Activated CD4-positive, alpha-beta memory T cell treated with anti-CD3 and anti-CD28 coated beads for 36 hours (primary cell): ENCODE data around the gene CCDC171. TPM values are rescaled to one million over a fixed set of nuclear protein-coding genes. Genes with fewer than 3 reads are reported as not detected.

Experiments used
- CTCF ChIA-PET: fragments of 350-600 bp; sonication (Branson Sonifier 250); formaldehyde crosslinking; loops from one replicate; lab custom pipeline; 2021; ENCODE audit warnings: antibody characterized with exemption, inconsistent platforms; lab: Charles Lee
- POLR2A ChIA-PET: fragments of 350-600 bp; sonication (Branson Sonifier 250); formaldehyde crosslinking; loops from one replicate; lab custom pipeline; 2021; ENCODE audit warnings: antibody characterized with exemption; lab: Charles Lee
- DNase-seq: peaks from one replicate; pipeline ENCODE4 v3.0.0-alpha.2; 2020
- H3K27ac Mint-ChIP-seq: one replicate; pipeline ENCODE4 v1.8.0; 2021; ENCODE audit warnings: mixed read lengths
- H3K27me3 Mint-ChIP-seq: one replicate; pipeline ENCODE4 v1.8.0; 2021; ENCODE audit warnings: mixed read lengths
- H3K36me3 Mint-ChIP-seq: one replicate; pipeline ENCODE4 v1.8.0; 2021; ENCODE audit warnings: mixed read lengths
- H3K4me1 Mint-ChIP-seq: one replicate; pipeline ENCODE4 v1.8.0; 2021; ENCODE audit warnings: low read depth, mixed read lengths
- H3K4me3 Mint-ChIP-seq: one replicate; pipeline ENCODE4 v1.8.0; 2021; ENCODE audit warnings: mild to moderate bottlenecking, mixed read lengths
- H3K9me3 Mint-ChIP-seq: one replicate; pipeline ENCODE4 v1.8.0; 2021; ENCODE audit warnings: mixed read lengths
- intact Hi-C: fragments of 100-400 bp; cut with micrococcal nuclease; formaldehyde crosslinking; loops from one replicate; pipeline ENCODE4 v1.15.1; 2023
- total RNA-seq, 2 experiments: library from RNA; stranded (reverse); gene quantifications; one replicate each; pipeline ENCODE4 v1.2.3, GENCODE V29; 2021

Gene CCDC171
- 1 to 10 TPM; 2.5 to 2.7 TPM for total RNA-seq

DNA sequence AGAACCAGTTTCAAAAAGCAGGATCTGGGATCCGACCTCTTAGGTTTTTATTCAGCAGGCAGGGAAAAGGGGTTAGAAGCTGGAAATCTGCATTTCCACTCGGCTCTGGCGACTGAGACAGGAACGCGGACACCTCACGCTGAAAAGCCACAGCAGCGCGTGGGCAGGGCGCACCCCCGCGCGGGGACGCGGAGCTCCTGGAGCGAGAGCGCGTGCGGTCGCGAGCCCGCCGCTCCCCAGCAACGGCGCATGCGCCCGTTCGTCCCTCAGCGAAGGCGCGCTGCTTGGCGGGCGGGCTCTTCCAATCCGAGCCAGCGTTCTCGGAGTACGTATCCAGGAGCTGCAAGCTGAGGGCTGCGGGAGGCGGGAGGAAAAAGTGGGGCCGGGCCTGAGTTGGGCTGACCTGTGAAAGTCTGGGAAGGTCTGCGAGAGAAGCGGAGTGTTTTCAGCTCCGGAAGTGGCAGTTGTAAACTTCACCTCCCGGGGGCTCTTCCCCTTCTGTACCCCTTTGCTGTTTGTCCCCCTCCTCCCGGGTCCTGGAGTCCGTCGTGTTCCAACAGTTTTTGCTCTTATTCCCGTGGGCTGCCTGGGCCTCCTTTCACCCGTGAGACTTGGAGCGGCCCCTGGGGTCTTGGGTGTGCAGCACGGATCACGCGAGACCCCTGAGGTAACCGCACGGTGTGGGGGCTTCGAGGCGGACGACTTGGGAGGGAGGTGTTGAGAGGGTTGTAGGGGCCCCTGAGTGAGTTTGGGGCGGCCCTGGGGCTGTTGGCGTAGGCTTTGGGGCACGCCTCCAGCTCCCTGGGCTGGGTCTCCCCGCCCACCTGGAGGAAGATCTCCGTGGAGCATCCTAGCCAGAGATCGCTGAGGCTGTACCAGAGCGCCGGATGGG lies at the start of gene CCDC171:
Gene CCDC171 (plus strand): TSS at position 408 of the 892 bp plus-strand sequence. CDS start 11,046 bp downstream, outside the sequence.
- intact Hi-C loops, result loop anchor here (1.0 to 5.0 kb wide), 7 partner anchors 42 to 254 kb away; partner anchors contain the start of gene SNAPC3
- H3K27ac Mint-ChIP-seq, result peak within 1 kb of the TSS; percentile 61
- ChIA-PET POLR2A (interaction anchor here (0.8 to 2.5 kb wide), 3 partner anchors 12 to 246 kb away, joined by 3 to 30 read pairs (median 5); partner anchors contain the start of genes PSIP1 and TTC39B), CTCF (interaction anchor here (0.7 to 2.1 kb wide), 9 partner anchors 19 to 340 kb away, joined by 3 to 30 read pairs (median 3); partner anchors contain the start of genes PSIP1 and SNAPC3)
- peak; percentile 92 for DNase-seq
- no peaks in the 10 kb centered on the region for H3K9me3 Mint-ChIP-seq
- H3K36me3 Mint-ChIP-seq, result peaks cover 4% of the 10 kb centered on the region
- H3K27me3 Mint-ChIP-seq, result no peaks in the 10 kb centered on the region
- H3K4me3 Mint-ChIP-seq, result peak within 1 kb of the TSS; percentile 79
- H3K4me1 Mint-ChIP-seq, result peaks cover 11% of the 10 kb centered on the region

DNA sequence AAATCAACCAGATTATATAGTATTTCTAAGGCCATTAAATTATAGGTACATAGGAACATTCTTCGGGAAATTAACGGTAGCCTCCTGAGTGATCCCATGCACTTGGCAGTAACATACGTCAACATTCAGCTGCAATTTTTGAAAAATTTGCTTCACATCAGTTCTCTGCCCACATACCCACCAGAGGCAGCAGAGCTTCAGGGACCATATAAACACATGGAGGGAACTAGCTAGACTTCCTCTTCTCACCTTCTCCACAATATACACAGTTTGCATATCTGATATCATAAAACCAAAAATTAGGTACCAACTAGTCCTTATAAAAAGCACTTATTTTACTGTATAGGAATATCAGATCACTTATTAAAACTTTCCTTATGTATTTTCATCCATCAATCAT lies 46.9 kb upstream of the CCDC171 start:
- CTCF ChIA-PET, result interaction anchor here (1.1 kb wide), 1 partner anchor 27 kb away, joined by 4 read pairs; no protein-coding TSS in a partner anchor
- POLR2A ChIA-PET, result interaction anchor here (0.7 kb wide), 1 partner anchor 24 kb away, joined by 3 read pairs; no protein-coding TSS in a partner anchor
- intact Hi-C loops, result no loop called here
- H3K4me3 Mint-ChIP-seq, result no peak overlapping the region
- peaks cover 59% of the 10 kb centered on the region for H3K4me1 Mint-ChIP-seq
- H3K36me3 Mint-ChIP-seq, result peaks cover 55% of the 10 kb centered on the region
- H3K9me3 Mint-ChIP-seq, result no peaks in the 10 kb centered on the region
- H3K27me3 Mint-ChIP-seq, result no peaks in the 10 kb centered on the region
- H3K27ac Mint-ChIP-seq, result no peak overlapping the region
- DNase-seq, result no peak

DNA sequence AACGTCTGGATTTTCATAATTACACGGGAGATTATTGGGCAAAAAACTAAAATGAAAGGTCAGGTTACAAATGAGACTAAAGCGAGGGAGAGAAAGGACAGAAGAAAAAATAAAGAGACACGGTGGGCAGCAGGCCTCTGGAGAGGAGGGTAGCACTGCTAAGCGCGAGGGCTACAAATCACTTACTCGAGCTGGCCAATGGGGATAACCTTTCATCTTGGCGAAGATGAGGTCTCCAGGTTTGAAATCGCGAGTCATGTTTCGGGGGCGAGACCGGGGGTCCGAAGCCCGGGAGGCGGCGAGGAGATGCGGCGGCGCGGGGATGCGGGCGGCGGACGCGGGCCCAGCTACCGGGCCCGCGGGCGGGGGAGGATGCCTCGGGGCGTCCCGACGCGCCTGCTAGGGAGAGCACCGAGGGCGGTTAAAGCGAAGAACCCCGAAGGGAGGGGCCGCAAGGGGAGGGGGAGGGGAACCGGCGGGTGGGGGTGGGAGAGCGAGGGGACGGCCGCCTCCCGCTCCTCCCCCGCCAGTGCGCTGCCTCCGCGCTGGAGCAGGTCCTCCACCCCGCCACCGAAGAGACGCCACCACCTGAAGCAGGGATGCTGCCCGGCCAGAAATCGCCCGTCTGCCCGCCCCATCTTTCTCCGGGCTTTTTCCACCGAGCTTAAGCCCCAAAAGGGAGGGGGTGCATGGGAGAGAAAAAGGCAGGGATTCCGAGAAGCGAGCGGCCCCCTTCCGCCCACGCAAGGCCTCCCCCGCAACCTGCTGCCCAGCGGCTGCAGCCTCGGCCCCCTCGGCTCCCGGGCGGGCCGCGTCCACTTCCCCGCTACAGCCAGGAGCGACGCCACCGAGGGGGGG lies 42.7 kb upstream of the CCDC171 start:
- CTCF ChIA-PET, result interaction anchor here (0.7 to 2.2 kb wide), 4 partner anchors 21 to 96 kb away, joined by 3 to 13 read pairs (median 4); partner anchors contain the start of gene CCDC171
- peaks cover 40% of the 10 kb centered on the region for H3K36me3 Mint-ChIP-seq
- H3K4me1 Mint-ChIP-seq, result peaks cover 54% of the 10 kb centered on the region
- POLR2A ChIA-PET, result interaction anchor here (1.1 to 3.2 kb wide), 8 partner anchors 9 to 289 kb away, joined by 3 to 30 read pairs (median 8); partner anchors contain the start of genes CCDC171 and SNAPC3
- peak overlapping the region; percentile 100 for H3K27ac Mint-ChIP-seq
- H3K27me3 Mint-ChIP-seq, result no peaks in the 10 kb centered on the region
- intact Hi-C loops, result loop anchor here (2.0 to 10.0 kb wide), 4 partner anchors 23 to 1185 kb away; no protein-coding TSS in a partner anchor
- peak overlapping the region; percentile 88 for H3K4me3 Mint-ChIP-seq
- no peaks in the 10 kb centered on the region for H3K9me3 Mint-ChIP-seq
- DNase-seq, result peak; percentile 77

DNA sequence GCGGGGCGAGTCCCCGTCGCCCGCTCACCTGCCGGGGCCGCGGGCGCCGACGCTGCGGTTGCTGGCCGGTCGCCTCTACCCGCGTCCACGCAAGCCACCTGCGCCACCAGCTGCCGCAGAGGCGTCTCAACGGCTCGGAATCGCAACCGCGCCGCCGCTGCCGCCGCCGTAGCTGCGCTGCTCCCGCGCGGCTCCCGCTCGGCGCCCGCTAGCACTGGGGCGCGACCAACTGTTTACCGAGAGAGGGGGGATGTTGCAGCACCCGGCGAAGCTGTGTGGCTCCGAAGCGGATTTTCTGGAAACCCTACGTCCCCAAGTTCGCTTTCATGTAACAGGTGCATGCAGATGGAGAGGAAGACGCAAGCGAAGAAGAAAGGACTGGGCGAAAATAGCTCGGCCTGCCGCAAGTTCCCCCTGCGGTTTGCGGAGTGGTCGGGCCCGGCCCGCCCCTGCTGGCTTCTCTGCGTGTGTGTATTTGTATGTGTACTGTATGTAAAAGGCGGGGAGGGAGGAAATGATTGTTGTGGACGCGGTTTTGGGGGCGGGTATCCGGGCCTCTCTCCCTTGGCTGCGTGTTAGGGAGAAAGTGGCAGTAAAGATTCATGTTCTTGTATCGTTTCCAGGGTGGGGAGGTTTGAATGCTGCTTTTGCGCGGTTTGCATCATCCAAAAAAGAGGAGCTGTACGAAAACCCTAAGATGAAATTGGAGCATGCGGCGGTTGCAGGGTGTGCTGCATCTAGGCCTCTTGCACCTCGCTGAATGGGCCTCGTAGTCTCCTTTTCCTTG lies 41.9 kb upstream of the CCDC171 start, which contains the start of gene PSIP1:
Gene PSIP1 (minus strand): TSS at position 182 of the 787 bp plus-strand sequence. CDS start 782 bp downstream, outside the sequence.
- POLR2A ChIA-PET, result interaction anchor here (0.7 to 3.2 kb wide), 14 partner anchors 10 to 303 kb away, joined by 3 to 30 read pairs (median 4); partner anchors contain the start of genes CCDC171 and SNAPC3
- H3K4me3 Mint-ChIP-seq, result peak within 1 kb of the TSS; percentile 88
- H3K36me3 Mint-ChIP-seq, result peaks cover 37% of the 10 kb centered on the region
- peak within 1 kb of the TSS; percentile 100 for H3K27ac Mint-ChIP-seq
- intact Hi-C loops, result loop anchor here (1.0 to 10.0 kb wide), 7 partner anchors 22 to 1186 kb away; partner anchors contain the start of gene SNAPC3
- CTCF ChIA-PET, result interaction anchor here (0.8 to 2.6 kb wide), 6 partner anchors 10 to 95 kb away, joined by 3 to 13 read pairs (median 4); partner anchors contain the start of genes CCDC171 and SNAPC3
- no peaks in the 10 kb centered on the region for H3K27me3 Mint-ChIP-seq
- H3K9me3 Mint-ChIP-seq, result no peaks in the 10 kb centered on the region
- peaks cover 50% of the 10 kb centered on the region for H3K4me1 Mint-ChIP-seq
- DNase-seq, result peak; percentile 94

DNA sequence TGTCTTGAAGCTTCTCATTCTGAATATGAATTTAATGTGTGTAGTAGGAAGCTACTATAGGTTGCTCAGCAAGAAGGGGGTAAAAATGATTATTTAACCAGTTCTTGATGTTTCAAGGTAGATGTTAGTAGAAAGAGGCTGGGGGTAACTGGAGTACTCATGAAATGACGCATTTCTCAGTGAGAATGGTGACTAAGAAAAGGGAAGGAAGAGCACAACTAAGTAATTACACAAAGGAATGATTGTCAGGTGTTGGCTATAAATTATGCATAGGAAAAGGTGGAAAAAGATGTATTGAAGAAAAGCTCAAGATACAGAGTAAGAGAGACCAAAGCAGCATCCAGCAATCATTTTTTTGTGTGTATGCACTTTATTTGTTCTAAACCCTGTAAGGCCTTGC lies 40.6 kb upstream of the CCDC171 start:
- Mint-ChIP-seq H3K4me1 (peaks cover 38% of the 10 kb centered on the region), H3K9me3 (no peaks in the 10 kb centered on the region), H3K27ac (peak overlapping the region; percentile 49), H3K36me3 (peaks cover 25% of the 10 kb centered on the region), H3K27me3 (no peaks in the 10 kb centered on the region), H3K4me3 (peak overlapping the region; percentile 8)
- DNase-seq, result no peak
- CTCF ChIA-PET, result interaction anchor here (0.8 to 2.6 kb wide), 6 partner anchors 11 to 89 kb away, joined by 3 to 13 read pairs (median 5); partner anchors contain the start of genes CCDC171 and SNAPC3
- intact Hi-C loops, result loop anchor here (10.0 kb wide), 1 partner anchor 1187 kb away; no protein-coding TSS in a partner anchor
- POLR2A ChIA-PET, result interaction anchor here (1.1 to 3.2 kb wide), 3 partner anchors 24 to 45 kb away, joined by 3 to 30 read pairs (median 5); partner anchors contain the start of gene CCDC171

- H3K4me1 Mint-ChIP-seq, result peaks cover 36% of the 10 kb centered on the region
- no peak overlapping the region for H3K27ac Mint-ChIP-seq
- POLR2A ChIA-PET, result interaction anchor here (1.2 to 3.2 kb wide), 2 partner anchors 25 to 40 kb away, joined by 3 to 30 read pairs; partner anchors contain the start of gene CCDC171
- H3K27me3 Mint-ChIP-seq, result no peaks in the 10 kb centered on the region
- DNase-seq, result no peak
- CTCF ChIA-PET, result interaction anchor here (0.9 to 2.6 kb wide), 6 partner anchors 20 to 90 kb away, joined by 3 to 13 read pairs (median 5); partner anchors contain the start of genes CCDC171 and SNAPC3
- intact Hi-C loops, result loop anchor here (10.0 kb wide), 1 partner anchor 1188 kb away; no protein-coding TSS in a partner anchor
- no peak overlapping the region for H3K4me3 Mint-ChIP-seq
- H3K9me3 Mint-ChIP-seq, result no peaks in the 10 kb centered on the region
- peaks cover 21% of the 10 kb centered on the region for H3K36me3 Mint-ChIP-seq
Observed at GRCh38 chr9:15512889-15513288, 40.0 kb upstream of the CCDC171 start.

GRCh38 chr9:15513335-15513734 lies 39.5 kb upstream of the CCDC171 start:
- CTCF ChIA-PET, result interaction anchor here (1.0 to 2.6 kb wide), 3 partner anchors 20 to 43 kb away, joined by 3 to 5 read pairs (median 5); no protein-coding TSS in a partner anchor
- peaks cover 18% of the 10 kb centered on the region for H3K36me3 Mint-ChIP-seq
- no peaks in the 10 kb centered on the region for H3K27me3 Mint-ChIP-seq
- DNase-seq, result peak; percentile 16
- peaks cover 31% of the 10 kb centered on the region for H3K4me1 Mint-ChIP-seq
- intact Hi-C loops, result loop anchor here (10.0 kb wide), 1 partner anchor 1189 kb away; no protein-coding TSS in a partner anchor
- H3K27ac Mint-ChIP-seq, result no peak overlapping the region
- POLR2A ChIA-PET, result interaction anchor here (1.2 kb wide), 1 partner anchor 25 kb away, joined by 3 read pairs; no protein-coding TSS in a partner anchor
- no peaks in the 10 kb centered on the region for H3K9me3 Mint-ChIP-seq
- H3K4me3 Mint-ChIP-seq, result no peak overlapping the region

- POLR2A ChIA-PET, result interaction anchor here (0.6 kb wide), 1 partner anchor 19 kb away, joined by 4 read pairs; no protein-coding TSS in a partner anchor
- H3K9me3 Mint-ChIP-seq, result no peaks in the 10 kb centered on the region
- CTCF ChIA-PET, result no interaction called here
- no peaks in the 10 kb centered on the region for H3K4me1 Mint-ChIP-seq
- H3K36me3 Mint-ChIP-seq, result no peaks in the 10 kb centered on the region
- no peak for DNase-seq
- H3K27ac Mint-ChIP-seq, result no peak overlapping the region
- no peaks in the 10 kb centered on the region for H3K27me3 Mint-ChIP-seq
- H3K4me3 Mint-ChIP-seq, result no peak overlapping the region
- intact Hi-C loops, result loop anchor here (10.0 kb wide), 1 partner anchor 1195 kb away; no protein-coding TSS in a partner anchor
Observed at GRCh38 chr9:15519831-15520230, 33.0 kb upstream of the CCDC171 start.

GRCh38 chr9:15521254-15521653 lies 31.6 kb upstream of the CCDC171 start:
- no peaks in the 10 kb centered on the region for H3K36me3 Mint-ChIP-seq
- no peak overlapping the region for H3K4me3 Mint-ChIP-seq
- ChIA-PET CTCF (no interaction called here), POLR2A (no interaction called here)
- intact Hi-C loops, result no loop called here
- no peaks in the 10 kb centered on the region for H3K4me1 Mint-ChIP-seq
- H3K27ac Mint-ChIP-seq, result no peak overlapping the region
- no peak for DNase-seq
- H3K9me3 Mint-ChIP-seq, result no peaks in the 10 kb centered on the region
- H3K27me3 Mint-ChIP-seq, result no peaks in the 10 kb centered on the region
